Naive thymus-derived CD8-positive, alpha-beta T cell (primary cell): ENCODE measurements around the gene TP53I13. TPM values are rescaled to one million over a fixed set of nuclear protein-coding genes. Genes with fewer than 3 reads are reported as not detected.
A peak's percentile ranks its signal among the peaks of the same experiment; 100 is the strongest.

Experiments
- ATAC-seq, 2 donors: fragments of 150-1000 bp; cut with Tn5 transposase in 1 of 2; sonication (Bioruptor Pico), chemical (Tn5 transposase) in 1 of 2; 1 replicate in 1 of 2; 2 replicates in 1 of 2; pipeline ENCODE4 v1.10.0; 2021; ENCODE audit warnings: mild to moderate bottlenecking in 2 of 2, moderate library complexity in 2 of 2
- POLR2A ChIA-PET: fragments of 350-600 bp; sonication (Branson Sonifier 250); formaldehyde crosslinking; loops from one replicate; lab custom pipeline; 2021; ENCODE audit warnings: antibody characterized with exemption; lab: Charles Lee
- DNase-seq, 10 donors: peaks; one replicate each; pipeline versions ENCODE4 v3.0.0 to v3.0.0-alpha.2; 2020 to 2022
- H3K27ac Mint-ChIP-seq, 10 donors: one replicate each; pipeline ENCODE4 v1.8.0; 2020 to 2022; ENCODE audit warnings: mild to moderate bottlenecking in 10 of 10, mixed read lengths in 10 of 10, moderate library complexity in 4 of 10, inconsistent platforms in 1 of 10
- H3K27me3 Mint-ChIP-seq, 5 donors: one replicate each; pipeline ENCODE4 v1.8.0; 2021 to 2022; ENCODE audit warnings: mixed read lengths in 5 of 5
- H3K36me3 Mint-ChIP-seq, 3 donors: one replicate each; pipeline ENCODE4 v1.8.0; 2020 to 2022; ENCODE audit warnings: mixed read lengths in 3 of 3, mild to moderate bottlenecking in 2 of 3, inconsistent platforms in 1 of 3
- H3K4me1 Mint-ChIP-seq, 4 donors: one replicate each; pipeline ENCODE4 v1.8.0; 2021 to 2022; ENCODE audit warnings: mixed read lengths in 4 of 4
- H3K4me3 Mint-ChIP-seq, 10 donors: one replicate each; pipeline ENCODE4 v1.8.0; 2020 to 2022; ENCODE audit warnings: mild to moderate bottlenecking in 10 of 10, mixed read lengths in 10 of 10, moderate library complexity in 6 of 10, inconsistent platforms in 1 of 10
- H3K9me3 Mint-ChIP-seq, 9 donors: one replicate each; pipeline ENCODE4 v1.8.0; 2020 to 2022; ENCODE audit warnings: mixed read lengths in 9 of 9, mild to moderate bottlenecking in 3 of 9, inconsistent platforms in 1 of 9, moderate library complexity in 1 of 9
- polyA plus RNA-seq, 3 donors: library from polyadenylated mRNA; unstranded; fragments of 300-500 nt; fragmentation: Illumina TruSeq; gene quantifications; one replicate each; pipeline ENCODE4 v1.2.3, GENCODE V29; 2021
- total RNA-seq, 8 experiments: library from RNA in 2 of 8; stranded (reverse) in 2 of 8; gene quantifications; one replicate each; pipeline ENCODE4 v1.2.3 and lab custom pipeline; 2021 to 2026

The TP53I13 gene
- total and polyA plus RNA-seq, 5 experiments from 2014 or later: 22.7 to 89.5 (median 26.8) TPM

GRCh38 chr17:29576214-29577000 is 7.9 kb downstream of the TP53I13 start:
- H3K27me3 Mint-ChIP-seq: no peaks in the 10 kb centered on the region
- DNase-seq (peak in 1 of 10 donors; percentile 57), ATAC-seq (no peak)
- peaks cover 6 to 25% (median 14%) of the 10 kb centered on the region in 4 donors for H3K4me1 Mint-ChIP-seq
- POLR2A ChIA-PET: interaction anchor here (0.6 to 1.5 kb wide), 4 partner anchors 9 to 82 kb away, joined by 3 to 4 read pairs (median 4); partner anchors contain the start of genes ABHD15 and TP53I13
- no peaks in the 10 kb centered on the region for H3K9me3 Mint-ChIP-seq
- H3K36me3 Mint-ChIP-seq: peaks cover 0 to 43% (median 2%) of the 10 kb centered on the region in 3 donors
- no peak overlapping the region for H3K27ac Mint-ChIP-seq
- no peak overlapping the region for H3K4me3 Mint-ChIP-seq

- Mint-ChIP-seq H3K4me3 (no peak overlapping the region), H3K4me1 (peaks cover 6 to 25% (median 14%) of the 10 kb centered on the region in 4 donors), H3K27me3 (no peaks in the 10 kb centered on the region), H3K9me3 (no peaks in the 10 kb centered on the region), H3K36me3 (peaks cover 0 to 43% (median 2%) of the 10 kb centered on the region in 3 donors), H3K27ac (no peak overlapping the region)
- DNase-seq (peak in 1 of 10 donors; percentile 46), ATAC-seq (no peak)
- POLR2A ChIA-PET: interaction anchor here (0.6 to 1.7 kb wide), 4 partner anchors 9 to 83 kb away, joined by 4 to 6 read pairs (median 4); partner anchors contain the start of genes ABHD15 and TP53I13
These were observed 8.5 kb downstream of the TP53I13 start for GRCh38 chr17:29577001-29577370.

GRCh38 chr17:29577385-29578211 is 9.1 kb downstream of the TP53I13 start:
- H3K27me3 Mint-ChIP-seq: no peaks in the 10 kb centered on the region
- H3K4me3 Mint-ChIP-seq: no peak overlapping the region
- POLR2A ChIA-PET: interaction anchor here (1.1 to 1.7 kb wide), 3 partner anchors 9 to 15 kb away, joined by 3 to 6 read pairs (median 4); partner anchors contain the start of genes ANKRD13B and TP53I13
- peaks cover 0 to 48% (median 4%) of the 10 kb centered on the region in 3 donors for H3K36me3 Mint-ChIP-seq
- peak in 1 of 10 donors; percentile 59 for DNase-seq
- H3K27ac Mint-ChIP-seq: peak overlapping the region in 1 of 10 donors; percentile 18
- H3K4me1 Mint-ChIP-seq: peaks cover 8 to 25% (median 14%) of the 10 kb centered on the region in 4 donors
- no peaks in the 10 kb centered on the region for H3K9me3 Mint-ChIP-seq
- ATAC-seq: no peak

- peak overlapping the region in 3 of 10 donors; percentile 11 to 62 (median 19) for H3K27ac Mint-ChIP-seq
These were observed 10.4 kb downstream of the TP53I13 start for GRCh38 chr17:29578626-29579485.

GRCh38 chr17:29579866-29580771 is 11.6 kb downstream of the TP53I13 start:
- DNase-seq (peak; percentile 81 to 94 (median 89)), ATAC-seq (peak; percentile 98 to 99)
- H3K27ac Mint-ChIP-seq: peak overlapping the region; percentile 38 to 93 (median 76)
- peak overlapping the region in 1 of 10 donors; percentile 35 for H3K4me3 Mint-ChIP-seq
- no peaks in the 10 kb centered on the region for H3K9me3 Mint-ChIP-seq
- peaks cover 11 to 28% (median 26%) of the 10 kb centered on the region in 4 donors for H3K4me1 Mint-ChIP-seq
- peaks cover 0 to 31% (median 3%) of the 10 kb centered on the region in 3 donors for H3K36me3 Mint-ChIP-seq
- H3K27me3 Mint-ChIP-seq: no peaks in the 10 kb centered on the region
- POLR2A ChIA-PET: interaction anchor here (0.6 to 6.0 kb wide), 11 partner anchors 9 to 502 kb away, joined by 3 to 43 read pairs (median 6); partner anchors contain the start of genes ABHD15, ANKRD13B, CORO6 and TP53I13

More at GRCh38 chr17:29578626-29579485, 10.4 kb downstream of the TP53I13 start:
- ATAC-seq: no peak
- POLR2A ChIA-PET: interaction anchor here (1.4 to 6.0 kb wide), 6 partner anchors 8 to 352 kb away, joined by 4 to 43 read pairs (median 16); partner anchors contain the start of genes ABHD15, ANKRD13B and TP53I13
- H3K4me3 Mint-ChIP-seq: no peak overlapping the region
- H3K4me1 Mint-ChIP-seq: peaks cover 5 to 19% (median 16%) of the 10 kb centered on the region in 4 donors
- H3K36me3 Mint-ChIP-seq: peaks cover 0 to 41% (median 4%) of the 10 kb centered on the region in 3 donors
- DNase-seq: no peak
- H3K27me3 Mint-ChIP-seq: no peaks in the 10 kb centered on the region
- no peaks in the 10 kb centered on the region for H3K9me3 Mint-ChIP-seq

GRCh38 chr17:29581583-29582253 is 13.2 kb downstream of the TP53I13 start:
- POLR2A ChIA-PET: interaction anchor here (1.3 to 6.0 kb wide), 6 partner anchors 11 to 197 kb away, joined by 3 to 43 read pairs (median 16); partner anchors contain the start of genes ABHD15, ANKRD13B and TP53I13
- Mint-ChIP-seq H3K9me3 (no peaks in the 10 kb centered on the region), H3K27ac (peak overlapping the region in 2 of 10 donors; percentile 38 to 67), H3K4me3 (no peak overlapping the region), H3K36me3 (peaks cover 0 to 21% (median 3%) of the 10 kb centered on the region in 3 donors), H3K27me3 (no peaks in the 10 kb centered on the region), H3K4me1 (peaks cover 18 to 43% (median 40%) of the 10 kb centered on the region in 4 donors)
- ATAC-seq: no peak
- no peak for DNase-seq

- Mint-ChIP-seq H3K4me1 (peaks cover 19 to 49% (median 46%) of the 10 kb centered on the region in 4 donors), H3K9me3 (no peaks in the 10 kb centered on the region), H3K36me3 (peaks cover 0 to 17% (median 3%) of the 10 kb centered on the region in 3 donors), H3K27ac (peak overlapping the region in 2 of 10 donors; percentile 38 to 67), H3K4me3 (no peak overlapping the region), H3K27me3 (no peaks in the 10 kb centered on the region)
- POLR2A ChIA-PET: interaction anchor here (1.3 to 6.0 kb wide), 4 partner anchors 10 to 196 kb away, joined by 3 to 43 read pairs (median 17); partner anchors contain the start of gene ANKRD13B
- no peak for DNase-seq
- ATAC-seq: no peak
These were observed 13.8 kb downstream of the TP53I13 start for GRCh38 chr17:29582254-29582765.

GRCh38 chr17:29582772-29583171 is 14.3 kb downstream of the TP53I13 start:
- POLR2A ChIA-PET: interaction anchor here (0.8 to 6.0 kb wide), 2 partner anchors 8 to 10 kb away, joined by 3 to 43 read pairs; partner anchors contain the start of gene ANKRD13B
- Mint-ChIP-seq H3K4me1 (peaks cover 24 to 54% (median 50%) of the 10 kb centered on the region in 4 donors), H3K27me3 (no peaks in the 10 kb centered on the region), H3K27ac (peak overlapping the region in 1 of 10 donors; percentile 33), H3K36me3 (peaks cover 0 to 15% (median 3%) of the 10 kb centered on the region in 3 donors), H3K9me3 (no peaks in the 10 kb centered on the region), H3K4me3 (no peak overlapping the region)
- DNase-seq: no peak
- ATAC-seq: no peak

- POLR2A ChIA-PET: interaction anchor here (0.5 to 6.0 kb wide), 6 partner anchors 9 to 346 kb away, joined by 3 to 43 read pairs (median 6); partner anchors contain the start of genes ANKRD13B and SSH2
- no peak for ATAC-seq
- H3K4me1 Mint-ChIP-seq: peaks cover 27 to 61% (median 57%) of the 10 kb centered on the region in 4 donors
- H3K27ac Mint-ChIP-seq: peak overlapping the region in 8 of 10 donors; percentile 43 to 83 (median 72)
- no peaks in the 10 kb centered on the region for H3K27me3 Mint-ChIP-seq
- H3K4me3 Mint-ChIP-seq: peak overlapping the region in 3 of 10 donors; percentile 7 to 52 (median 36)
- peaks cover 0 to 15% (median 3%) of the 10 kb centered on the region in 3 donors for H3K36me3 Mint-ChIP-seq
- DNase-seq: peak in 1 of 10 donors; percentile 58
- no peaks in the 10 kb centered on the region for H3K9me3 Mint-ChIP-seq
These were observed 15.1 kb downstream of the TP53I13 start for GRCh38 chr17:29583324-29584248.
